Peyer's patch (tissue), 4 donors: Measurements from ENCODE around the gene HGF.

Source experiments
- POLR2A ChIP-seq, 2 donors: fragments of 450-650 bp; IDR thresholded peaks; one replicate each; pipeline ENCODE4 v1.5.1; 2017; ENCODE audit warnings: antibody characterized with exemption in 2 of 2, mild to moderate bottlenecking in 2 of 2, moderate library complexity in 2 of 2
- TF ChIP-seq, protein P1 (sequence below), 6 experiments: fragments of 450-650 bp in 4 of 6; fragments of 200-600 bp in 2 of 6; sonication (generic) in 1 of 6; IDR thresholded peaks; one replicate each; pipeline ENCODE4 v1.5.1; 2017 to 2019; ENCODE audit warnings: antibody characterized with exemption in 6 of 6, mild to moderate bottlenecking in 3 of 6, moderate library complexity in 1 of 6

DNA sequence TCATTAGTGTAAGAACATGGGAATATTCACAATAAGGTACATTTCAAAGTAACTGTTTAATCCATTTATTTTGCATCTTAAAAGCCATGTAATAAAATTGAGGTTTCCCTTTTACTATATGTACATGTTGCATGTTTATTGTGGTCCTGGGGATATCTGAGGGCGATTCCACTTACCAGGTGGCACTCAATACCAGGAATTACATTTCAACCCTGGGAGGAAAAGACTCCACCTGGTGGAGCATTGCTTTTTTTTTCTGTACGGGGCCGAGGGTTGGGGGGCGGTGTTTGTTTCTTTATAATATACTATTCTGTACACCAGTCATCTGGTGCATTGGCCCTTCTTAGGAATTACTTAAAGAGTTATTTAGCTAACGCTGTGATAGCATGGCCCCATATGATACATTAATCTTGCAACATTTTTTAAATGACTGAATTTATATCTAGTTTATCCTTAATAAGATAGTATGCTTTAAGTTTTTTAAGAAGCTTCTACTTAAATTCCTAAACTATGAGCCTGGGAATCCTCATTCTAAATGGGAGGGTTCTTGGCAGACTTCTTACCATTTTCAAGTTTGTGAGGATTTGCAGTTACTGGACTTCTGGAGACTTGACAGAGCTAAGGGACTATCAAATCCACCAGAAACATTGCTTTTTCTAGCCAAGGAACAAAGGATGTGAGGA lies 7.2 kb upstream of the HGF start:
- TF ChIP-seq, protein P1, sequence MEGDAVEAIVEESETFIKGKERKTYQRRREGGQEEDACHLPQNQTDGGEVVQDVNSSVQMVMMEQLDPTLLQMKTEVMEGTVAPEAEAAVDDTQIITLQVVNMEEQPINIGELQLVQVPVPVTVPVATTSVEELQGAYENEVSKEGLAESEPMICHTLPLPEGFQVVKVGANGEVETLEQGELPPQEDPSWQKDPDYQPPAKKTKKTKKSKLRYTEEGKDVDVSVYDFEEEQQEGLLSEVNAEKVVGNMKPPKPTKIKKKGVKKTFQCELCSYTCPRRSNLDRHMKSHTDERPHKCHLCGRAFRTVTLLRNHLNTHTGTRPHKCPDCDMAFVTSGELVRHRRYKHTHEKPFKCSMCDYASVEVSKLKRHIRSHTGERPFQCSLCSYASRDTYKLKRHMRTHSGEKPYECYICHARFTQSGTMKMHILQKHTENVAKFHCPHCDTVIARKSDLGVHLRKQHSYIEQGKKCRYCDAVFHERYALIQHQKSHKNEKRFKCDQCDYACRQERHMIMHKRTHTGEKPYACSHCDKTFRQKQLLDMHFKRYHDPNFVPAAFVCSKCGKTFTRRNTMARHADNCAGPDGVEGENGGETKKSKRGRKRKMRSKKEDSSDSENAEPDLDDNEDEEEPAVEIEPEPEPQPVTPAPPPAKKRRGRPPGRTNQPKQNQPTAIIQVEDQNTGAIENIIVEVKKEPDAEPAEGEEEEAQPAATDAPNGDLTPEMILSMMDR (IDR thresholded peaks at IDR 0.05): no peak
- TF ChIP-seq POLR2A (IDR thresholded peaks at IDR 0.05): no peak
